Measurements from ENCODE around the gene THUMPD2. TPM values are rescaled to one million over a fixed set of nuclear protein-coding genes. Genes with fewer than 3 reads are reported as not detected.

Gene THUMPD2
- total RNA-seq, 1 experiment from 2014 or later = 19.5 TPM

- H3K9me3 ChIP-seq (ENCODE audit: control insufficient read depth, low read depth, low read length) = peaks cover 5% of the 10 kb centered on the region
- H3K4me3 Mint-ChIP-seq = no peak overlapping the region
- H3K27ac ChIP-seq (ENCODE audit: insufficient read length, low read depth, low read length) = no peak overlapping the region
Observed at GRCh38 chr2:39701137-39701536, 77.9 kb downstream of the THUMPD2 start.

More at GRCh38 chr2:39701137-39701536, 77.9 kb downstream of the THUMPD2 start:
- no peak overlapping the region for H3K14ac ChIP-seq (ENCODE audit: insufficient read depth, low read length)
- no peaks in the 10 kb centered on the region; the same call in 1 of the 2 replicates for H3K4me1 ChIP-seq (ENCODE audit: insufficient read depth, low read length)
- TF ChIP-seq, protein P1, sequence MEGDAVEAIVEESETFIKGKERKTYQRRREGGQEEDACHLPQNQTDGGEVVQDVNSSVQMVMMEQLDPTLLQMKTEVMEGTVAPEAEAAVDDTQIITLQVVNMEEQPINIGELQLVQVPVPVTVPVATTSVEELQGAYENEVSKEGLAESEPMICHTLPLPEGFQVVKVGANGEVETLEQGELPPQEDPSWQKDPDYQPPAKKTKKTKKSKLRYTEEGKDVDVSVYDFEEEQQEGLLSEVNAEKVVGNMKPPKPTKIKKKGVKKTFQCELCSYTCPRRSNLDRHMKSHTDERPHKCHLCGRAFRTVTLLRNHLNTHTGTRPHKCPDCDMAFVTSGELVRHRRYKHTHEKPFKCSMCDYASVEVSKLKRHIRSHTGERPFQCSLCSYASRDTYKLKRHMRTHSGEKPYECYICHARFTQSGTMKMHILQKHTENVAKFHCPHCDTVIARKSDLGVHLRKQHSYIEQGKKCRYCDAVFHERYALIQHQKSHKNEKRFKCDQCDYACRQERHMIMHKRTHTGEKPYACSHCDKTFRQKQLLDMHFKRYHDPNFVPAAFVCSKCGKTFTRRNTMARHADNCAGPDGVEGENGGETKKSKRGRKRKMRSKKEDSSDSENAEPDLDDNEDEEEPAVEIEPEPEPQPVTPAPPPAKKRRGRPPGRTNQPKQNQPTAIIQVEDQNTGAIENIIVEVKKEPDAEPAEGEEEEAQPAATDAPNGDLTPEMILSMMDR (conservative IDR thresholded peaks at IDR 0.05) = no peak
- H3K27me3 Mint-ChIP-seq (ENCODE audit: low read depth) = no peaks in the 10 kb centered on the region
- no peak overlapping the region for H3K4me2 ChIP-seq (ENCODE audit: insufficient read depth, insufficient read length, low read length)
- H4K91ac ChIP-seq (ENCODE audit: insufficient read length, low read depth, low read length) = no peak overlapping the region
- H3K4ac ChIP-seq (ENCODE audit: low read depth, low read length) = no peak overlapping the region
- H3K18ac ChIP-seq (ENCODE audit: insufficient read length, low read depth, low read length) = no peak overlapping the region
- H4K5ac ChIP-seq (ENCODE audit: insufficient read length, low read depth, low read length) = no peak overlapping the region
- WGBS (ENCODE audit: extremely low coverage, insufficient read length, low lambda C conversion rate) = no CpG with 5 or more reads among the region's 1 CpG
- H3K79me1 ChIP-seq (ENCODE audit: insufficient read depth, low read depth, low read length, poor library complexity, severe bottlenecking) = no peaks in the 10 kb centered on the region
- H2BK20ac ChIP-seq (ENCODE audit: low read depth, low read length, poor library complexity, severe bottlenecking) = no peak overlapping the region
- peaks cover 14 to 28% (median 18%) of the 10 kb centered on the region in 3 experiments for H3K36me3 Mint-ChIP-seq (ENCODE audit: insufficient read depth in 1 of 3, low read depth in 3 of 3)
- H3T11ph ChIP-seq (ENCODE audit: low read length) = no peak overlapping the region
- H3K23ac ChIP-seq (ENCODE audit: insufficient read length, low read depth, low read length) = no peak overlapping the region
- no peaks in the 10 kb centered on the region for H4K20me1 ChIP-seq (ENCODE audit: control insufficient read depth, insufficient read depth, insufficient read length)
- peaks cover 24 to 26% of the 10 kb centered on the region in 2 experiments for H3K9me3 Mint-ChIP-seq
- peaks cover under 1 to 2% of the 10 kb centered on the region in 2 experiments for H3K4me1 Mint-ChIP-seq
- H4K8ac ChIP-seq (replicated peaks; ENCODE audit: insufficient read length, low read depth, low read length) = no peak overlapping the region
- no peak overlapping the region for H3K56ac ChIP-seq (ENCODE audit: insufficient read length, low read depth, low read length)
- no peaks in the 10 kb centered on the region for H3K79me2 ChIP-seq (ENCODE audit: insufficient read depth, low read length)
- H2BK12ac ChIP-seq (ENCODE audit: insufficient read length, low read depth, low read length) = no peak overlapping the region
- no peak overlapping the region for H2AFZ ChIP-seq (ENCODE audit: low read length)
- H2BK120ac ChIP-seq (ENCODE audit: low read depth, low read length, poor library complexity, severe bottlenecking) = no peak overlapping the region
- no peak overlapping the region for H2AK5ac ChIP-seq (ENCODE audit: insufficient read length, low read length)
- no peak overlapping the region for H2BK15ac ChIP-seq (ENCODE audit: low read depth, low read length)
- H3K27ac Mint-ChIP-seq = no peak overlapping the region
- no peaks in the 10 kb centered on the region for H3K23me2 ChIP-seq (ENCODE audit: insufficient read length, low read depth, low read length, poor library complexity, severe bottlenecking)
- H3K9ac ChIP-seq (ENCODE audit: extremely low read depth, insufficient read length, low read length) = no peak overlapping the region
- DNase-seq = no peak
- no peaks in the 10 kb centered on the region for H3K27me3 ChIP-seq (ENCODE audit: insufficient read depth, low read length)
- H2BK5ac ChIP-seq (ENCODE audit: insufficient read length, low read length) = no peak overlapping the region

All from H9 (cell line).